ENCODE data around the gene FUNDC2.

GRCh38 chrX:155022585-155022984 is 4.1 kb upstream of the FUNDC2 start, which contains the start of gene F8:
- no peak for TF ChIP-seq CTCF (optimal IDR thresholded peaks at IDR 0.05 in 1 of 3, IDR thresholded peaks at IDR 0.05 in 1 of 3, conservative IDR thresholded peaks at IDR 0.05 in 1 of 3; ENCODE audit: extremely low read depth in 1 of 3, insufficient read depth in 2 of 3, low read length in 3 of 3)
- TF ChIP-seq EZH2 (IDR thresholded peaks at IDR 0.05; ENCODE audit: low read length) = no peak

All from keratinocyte (primary cell).